Brain microvascular endothelial cell (primary cell): ENCODE data around the gene AGBL4.

Experiments used
- DNase-seq: peaks from one replicate; pipeline ENCODE4 v3.0.0-alpha.2; 2020
- H3K27ac ChIP-seq: fragments of 250-450 bp; sonication (Bioruptor Pico); 2 replicates; pipeline ENCODE4 v1.5.1; 2020; ENCODE audit warnings: mild to moderate bottlenecking, moderate library complexity
- H3K27me3 ChIP-seq: fragments of 250-450 bp; sonication (Bioruptor Pico); replicated peaks from 2 replicates; pipeline ENCODE4 v1.5.1; 2020; ENCODE audit warnings: mild to moderate bottlenecking
- H3K36me3 ChIP-seq: fragments of 250-450 bp; sonication (Bioruptor Pico); replicated peaks from 2 replicates; pipeline ENCODE4 v1.5.1; 2020; ENCODE audit warnings: mild to moderate bottlenecking
- H3K4me3 ChIP-seq: 2 replicates; pipeline ENCODE4 v1.5.1; 2011; ENCODE audit warnings: low read depth, mild to moderate bottlenecking, control low read depth, low read length, moderate library complexity
- in situ Hi-C: cut with HindIII; loops from 2 replicates; pipeline ENCODE4 v1.10.0; 2017; ENCODE audit warnings: low sequenced_read_pairs, low pct_ligation_motif_present
- TF ChIP-seq, protein P1 (sequence below): IDR thresholded peaks from 2 replicates; pipeline ENCODE4 v1.5.1; 2011; ENCODE audit warnings: low read depth, mild to moderate bottlenecking, moderate library complexity, low read length, control low read depth, inconsistent platforms; ENCODE audit errors: missing control alignments

The AGBL4 gene

DNA sequence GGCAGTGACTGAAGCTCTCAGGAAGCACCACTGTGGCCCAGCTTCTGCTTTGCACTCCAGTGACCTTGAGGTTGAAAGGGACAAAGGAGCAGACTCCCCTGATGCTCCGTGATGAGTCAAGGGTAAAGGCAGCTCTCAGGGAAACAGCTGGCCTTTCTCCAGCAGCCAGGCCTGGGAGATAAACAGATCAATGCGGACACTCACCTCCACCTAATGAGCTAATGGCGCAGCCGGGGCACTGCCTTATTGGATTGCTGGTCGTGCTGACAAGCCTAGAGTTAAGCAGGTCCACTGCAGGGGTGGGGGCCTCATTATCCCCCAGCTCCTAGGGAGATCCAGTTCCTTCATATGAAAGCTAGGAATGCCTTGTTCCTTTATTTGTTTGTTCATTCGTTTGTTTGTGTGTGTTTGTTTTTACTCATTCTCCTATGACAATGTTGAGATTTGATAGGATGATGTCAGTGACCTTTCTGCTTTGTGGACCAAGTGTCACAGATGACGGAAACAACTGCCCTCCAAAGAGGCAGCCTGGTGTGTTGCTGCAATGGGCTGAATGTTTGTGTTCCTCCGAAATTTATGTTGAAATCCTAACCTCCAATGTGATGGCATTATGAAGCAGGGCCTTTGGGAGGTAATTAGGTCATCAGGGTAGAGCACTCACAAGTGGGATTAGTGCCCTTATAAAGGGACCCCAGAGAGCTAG, 1105.7 kb downstream of the AGBL4 start:
- TF ChIP-seq, protein P1, sequence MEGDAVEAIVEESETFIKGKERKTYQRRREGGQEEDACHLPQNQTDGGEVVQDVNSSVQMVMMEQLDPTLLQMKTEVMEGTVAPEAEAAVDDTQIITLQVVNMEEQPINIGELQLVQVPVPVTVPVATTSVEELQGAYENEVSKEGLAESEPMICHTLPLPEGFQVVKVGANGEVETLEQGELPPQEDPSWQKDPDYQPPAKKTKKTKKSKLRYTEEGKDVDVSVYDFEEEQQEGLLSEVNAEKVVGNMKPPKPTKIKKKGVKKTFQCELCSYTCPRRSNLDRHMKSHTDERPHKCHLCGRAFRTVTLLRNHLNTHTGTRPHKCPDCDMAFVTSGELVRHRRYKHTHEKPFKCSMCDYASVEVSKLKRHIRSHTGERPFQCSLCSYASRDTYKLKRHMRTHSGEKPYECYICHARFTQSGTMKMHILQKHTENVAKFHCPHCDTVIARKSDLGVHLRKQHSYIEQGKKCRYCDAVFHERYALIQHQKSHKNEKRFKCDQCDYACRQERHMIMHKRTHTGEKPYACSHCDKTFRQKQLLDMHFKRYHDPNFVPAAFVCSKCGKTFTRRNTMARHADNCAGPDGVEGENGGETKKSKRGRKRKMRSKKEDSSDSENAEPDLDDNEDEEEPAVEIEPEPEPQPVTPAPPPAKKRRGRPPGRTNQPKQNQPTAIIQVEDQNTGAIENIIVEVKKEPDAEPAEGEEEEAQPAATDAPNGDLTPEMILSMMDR, result no peak
- Histone ChIP-seq H3K27ac (no peak overlapping the region), H3K27me3 (no peaks in the 10 kb centered on the region), H3K4me3 (no peak overlapping the region), H3K36me3 (no peaks in the 10 kb centered on the region)
- no peak for DNase-seq
- in situ Hi-C loops, result no loop called here

DNA sequence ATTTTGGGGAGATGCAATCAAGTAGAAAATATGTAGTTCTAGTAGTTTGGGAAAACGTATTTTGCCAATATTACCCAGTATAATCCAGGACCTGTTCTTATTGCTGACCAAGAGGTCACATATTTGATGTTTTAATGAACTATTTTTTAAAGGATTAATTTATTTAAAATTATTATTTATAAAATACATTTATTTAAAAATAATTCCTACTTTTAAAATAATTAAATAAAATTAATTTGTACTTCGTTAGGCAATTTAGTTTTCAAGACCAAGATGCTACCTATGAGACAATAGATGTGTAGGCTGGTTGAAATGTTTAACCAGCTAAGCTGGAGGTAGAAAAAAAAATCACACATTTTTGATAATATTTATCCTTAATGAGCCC, 1106.7 kb downstream of the AGBL4 start:
- Histone ChIP-seq H3K36me3 (no peaks in the 10 kb centered on the region), H3K27ac (no peak overlapping the region), H3K4me3 (no peak overlapping the region), H3K27me3 (no peaks in the 10 kb centered on the region)
- TF ChIP-seq, protein P1, result no peak
- DNase-seq, result no peak
- in situ Hi-C loops, result no loop called here

DNA sequence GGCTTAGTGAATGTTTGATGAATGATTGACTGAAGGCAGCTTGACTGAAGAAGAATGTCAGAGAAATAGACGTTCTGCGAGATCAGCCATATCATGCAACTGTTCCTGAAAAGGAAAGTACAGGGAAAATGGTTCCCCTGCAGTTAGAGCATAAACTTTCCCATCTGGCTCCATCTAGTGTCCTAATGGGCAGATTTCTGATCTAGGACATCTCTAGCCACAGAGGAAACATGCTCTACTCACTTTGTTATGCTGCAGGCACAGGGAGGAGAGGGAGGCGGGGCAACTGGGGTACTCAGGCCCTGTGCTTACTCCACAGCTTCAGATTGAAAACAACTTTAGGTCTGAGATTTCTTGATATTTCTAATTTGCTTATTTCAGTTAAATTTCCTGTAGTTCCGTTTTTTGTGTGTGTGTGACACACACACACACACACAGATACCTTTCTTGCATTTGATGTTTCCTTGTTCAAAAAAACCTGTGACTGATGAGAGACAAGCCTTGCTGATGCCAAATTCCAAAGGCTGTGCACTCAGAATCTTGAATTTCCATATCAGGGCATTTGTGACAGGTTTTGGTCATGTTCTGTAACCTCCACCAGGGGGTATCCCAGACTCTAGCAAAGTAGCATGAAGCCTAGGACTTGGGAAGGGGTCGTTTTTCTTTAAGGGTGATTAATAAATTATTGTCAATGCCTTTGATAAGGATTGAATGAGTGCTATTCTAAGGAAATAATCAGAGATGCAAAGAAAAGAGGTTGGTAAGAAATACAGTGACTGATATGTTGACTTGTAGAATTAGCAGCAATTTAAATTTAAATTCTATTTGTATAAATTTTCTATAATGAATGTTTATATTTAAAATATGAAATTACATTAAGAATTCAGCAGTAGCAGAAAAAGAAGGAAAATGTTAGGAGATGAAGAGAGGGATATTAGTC, 1107.4 kb downstream of the AGBL4 start:
- DNase-seq, result peak; percentile 20

DNA sequence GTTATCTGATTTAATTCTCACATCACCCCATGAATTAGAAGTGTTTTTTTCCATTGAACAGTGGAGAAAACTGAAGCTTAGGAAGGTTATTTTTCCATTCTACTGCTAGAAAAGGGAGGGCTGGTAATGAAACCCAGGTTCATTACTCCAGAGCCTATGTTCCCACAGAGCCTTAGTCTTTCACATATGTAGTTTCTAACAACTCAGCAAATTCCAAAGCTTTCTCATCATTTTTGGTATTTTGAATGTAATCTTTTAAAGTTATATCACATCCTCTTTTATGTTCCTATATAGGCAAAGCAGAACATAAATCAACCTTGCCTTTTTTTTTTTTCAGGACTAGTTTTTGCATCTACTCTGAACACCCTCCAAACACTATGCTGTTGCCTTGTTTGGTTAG, 1115.1 kb downstream of the AGBL4 start:
- Histone ChIP-seq H3K27me3 (no peaks in the 10 kb centered on the region), H3K36me3 (no peaks in the 10 kb centered on the region), H3K27ac (no peak overlapping the region), H3K4me3 (no peak overlapping the region)
- in situ Hi-C loops, result no loop called here
- no peak for DNase-seq
- TF ChIP-seq, protein P1, result no peak

More for the DNA sequence above, 1107.4 kb downstream of the AGBL4 start:
- in situ Hi-C loops, result no loop called here
- no peak overlapping the region for H3K4me3 ChIP-seq
- no peak overlapping the region for H3K27ac ChIP-seq
- H3K27me3 ChIP-seq, result no peaks in the 10 kb centered on the region
- no peaks in the 10 kb centered on the region for H3K36me3 ChIP-seq
- TF ChIP-seq, protein P1, result peak; percentile 72

DNA sequence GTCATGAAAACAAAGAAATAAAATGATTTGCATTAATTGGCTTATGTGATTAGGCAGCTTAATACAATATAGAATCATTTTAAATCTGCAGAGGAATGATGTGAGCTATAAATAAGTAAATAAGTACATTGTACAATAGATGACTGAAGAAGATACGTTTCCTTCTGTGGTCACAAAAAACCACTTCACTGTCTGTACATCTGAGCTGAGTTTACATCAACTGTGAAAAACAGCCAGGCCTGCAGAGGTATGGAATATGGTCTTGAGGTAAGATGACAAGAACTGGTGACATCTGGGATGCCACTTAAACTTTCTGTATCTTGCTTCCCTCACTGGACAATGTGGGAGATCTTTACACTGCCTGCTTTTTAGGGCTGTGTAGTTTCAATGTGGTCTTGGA, 1117.0 kb downstream of the AGBL4 start:
- no peak overlapping the region for H3K4me3 ChIP-seq
- H3K27me3 ChIP-seq, result no peaks in the 10 kb centered on the region
- no peaks in the 10 kb centered on the region for H3K36me3 ChIP-seq
- in situ Hi-C loops, result no loop called here
- no peak overlapping the region for H3K27ac ChIP-seq
- TF ChIP-seq, protein P1, result no peak
- DNase-seq, result no peak
